SHP77 (cell line): ENCODE data around the gene KLHL6.

Experiments
- DNase-seq, 2 experiments: peaks; one replicate each; lab custom pipeline; 2025; lab: John Stamatoyannopoulos, UW

KLHL6 gene

GRCh38 chr3:183506674-183507320, 48.7 kb downstream of the KLHL6 start:
- no peak for DNase-seq

DNA sequence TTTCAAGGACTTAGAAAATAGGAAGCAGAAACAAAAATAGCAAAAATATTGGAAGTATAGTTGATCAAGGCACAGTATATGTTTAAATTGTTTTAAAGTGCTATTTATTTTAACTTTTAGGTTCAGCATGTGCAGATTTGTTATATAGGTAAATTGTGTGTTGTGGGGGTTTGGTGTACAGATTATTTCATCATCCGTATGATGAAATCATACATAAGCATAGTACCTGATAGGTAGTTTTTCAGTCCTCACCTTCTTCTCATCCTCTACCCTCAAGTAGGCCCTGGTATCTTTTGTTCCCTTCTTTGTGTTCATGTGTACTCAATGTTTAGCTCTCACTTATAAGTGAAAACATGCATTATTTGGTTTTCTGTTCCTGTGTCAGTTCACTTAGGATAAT, 50.9 kb downstream of the KLHL6 start:
- DNase-seq: no peak

- no peak for DNase-seq
Measured at GRCh38 chr3:183503746-183504145, 51.8 kb downstream of the KLHL6 start.

- DNase-seq: no peak
Measured at GRCh38 chr3:183502237-183503181, 53.0 kb downstream of the KLHL6 start.

- DNase-seq: no peak
Measured at GRCh38 chr3:183500981-183501704, 54.4 kb downstream of the KLHL6 start.

DNA sequence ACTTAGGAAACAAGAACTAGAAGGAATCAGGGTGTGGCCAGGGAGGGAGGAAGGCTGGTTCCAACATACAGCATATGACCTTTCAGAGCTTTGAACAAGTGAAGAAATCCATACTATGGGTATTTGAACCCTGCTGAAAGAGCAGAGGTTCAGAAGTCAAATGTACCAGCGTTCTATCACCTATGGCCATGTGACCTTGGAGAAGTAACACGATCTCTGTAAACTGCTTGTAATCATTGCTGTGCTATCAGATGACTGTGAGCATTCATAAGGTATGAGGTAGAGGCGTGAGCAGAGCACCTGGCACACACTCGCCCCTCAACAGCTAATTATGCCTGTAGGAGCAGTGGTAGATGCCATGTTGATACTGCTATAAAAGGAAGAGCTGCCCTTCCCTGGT, 55.2 kb downstream of the KLHL6 start:
- DNase-seq: no peak

GRCh38 chr3:183498634-183499033, 56.9 kb downstream of the KLHL6 start:
- no peak for DNase-seq

DNA sequence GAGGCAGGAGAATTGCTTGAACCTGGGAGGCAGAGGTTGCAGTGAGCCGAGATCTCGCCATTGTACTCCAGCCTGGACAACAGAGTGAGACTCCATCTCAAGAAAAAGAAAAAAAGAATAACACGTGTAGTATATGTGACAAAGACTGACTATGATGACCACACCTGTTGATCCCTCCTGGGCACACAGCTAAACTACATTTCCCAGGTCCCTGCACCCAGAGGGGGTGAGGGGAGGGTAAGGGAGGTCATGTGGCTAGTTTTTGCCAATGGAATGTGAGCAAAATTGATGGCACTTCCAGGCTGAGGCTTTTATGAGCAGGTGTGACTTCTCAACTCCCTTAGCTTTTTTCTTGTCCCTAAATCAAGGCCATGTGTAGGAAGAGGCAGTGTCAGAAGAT, 58.2 kb downstream of the KLHL6 start:
- DNase-seq: no peak

DNA sequence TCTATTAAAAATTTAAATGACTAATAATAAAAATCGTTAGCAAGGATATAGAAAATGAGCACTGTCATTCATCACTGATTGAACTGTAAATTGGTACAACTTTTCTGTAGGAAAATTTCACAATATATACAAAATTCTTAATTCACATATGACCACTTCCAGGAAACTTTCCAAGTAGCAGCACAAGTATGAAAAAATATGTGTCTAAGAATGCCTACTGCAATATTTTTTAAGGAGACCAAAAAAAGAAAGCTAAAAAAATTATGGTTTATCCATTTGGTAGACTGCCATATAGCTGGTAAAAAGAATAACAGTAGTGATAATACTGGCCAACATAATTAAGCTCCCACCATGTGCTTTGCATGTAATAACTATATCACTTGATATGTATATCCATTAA, 59.2 kb downstream of the KLHL6 start:
- no peak for DNase-seq

DNA sequence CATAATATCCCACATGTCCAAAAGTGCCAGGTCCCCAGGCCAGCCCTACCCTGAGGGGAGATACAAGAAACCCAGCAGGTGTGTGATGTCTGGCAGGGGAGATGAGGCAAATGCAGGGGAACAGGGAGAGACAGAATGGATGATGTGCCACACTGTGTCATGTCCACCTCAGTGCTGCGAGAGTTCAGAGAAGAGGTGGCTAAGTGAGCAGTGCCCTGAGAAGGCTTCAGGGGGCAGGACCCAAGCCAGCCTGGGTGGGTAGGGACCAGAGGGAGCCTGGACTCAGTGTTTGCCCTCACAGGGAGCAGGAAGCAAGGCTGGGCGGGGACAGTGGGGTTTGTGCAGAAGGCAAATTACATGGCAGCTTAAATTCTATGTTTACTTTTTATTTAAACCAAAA, 61.2 kb downstream of the KLHL6 start:
- no peak for DNase-seq

- no peak for DNase-seq
Measured at GRCh38 chr3:183493296-183494045, 62.0 kb downstream of the KLHL6 start.

- no peak for DNase-seq
Measured at GRCh38 chr3:183492849-183493179, 62.7 kb downstream of the KLHL6 start.

- no peak for DNase-seq
Measured at GRCh38 chr3:183491923-183492848, 63.3 kb downstream of the KLHL6 start.

DNA sequence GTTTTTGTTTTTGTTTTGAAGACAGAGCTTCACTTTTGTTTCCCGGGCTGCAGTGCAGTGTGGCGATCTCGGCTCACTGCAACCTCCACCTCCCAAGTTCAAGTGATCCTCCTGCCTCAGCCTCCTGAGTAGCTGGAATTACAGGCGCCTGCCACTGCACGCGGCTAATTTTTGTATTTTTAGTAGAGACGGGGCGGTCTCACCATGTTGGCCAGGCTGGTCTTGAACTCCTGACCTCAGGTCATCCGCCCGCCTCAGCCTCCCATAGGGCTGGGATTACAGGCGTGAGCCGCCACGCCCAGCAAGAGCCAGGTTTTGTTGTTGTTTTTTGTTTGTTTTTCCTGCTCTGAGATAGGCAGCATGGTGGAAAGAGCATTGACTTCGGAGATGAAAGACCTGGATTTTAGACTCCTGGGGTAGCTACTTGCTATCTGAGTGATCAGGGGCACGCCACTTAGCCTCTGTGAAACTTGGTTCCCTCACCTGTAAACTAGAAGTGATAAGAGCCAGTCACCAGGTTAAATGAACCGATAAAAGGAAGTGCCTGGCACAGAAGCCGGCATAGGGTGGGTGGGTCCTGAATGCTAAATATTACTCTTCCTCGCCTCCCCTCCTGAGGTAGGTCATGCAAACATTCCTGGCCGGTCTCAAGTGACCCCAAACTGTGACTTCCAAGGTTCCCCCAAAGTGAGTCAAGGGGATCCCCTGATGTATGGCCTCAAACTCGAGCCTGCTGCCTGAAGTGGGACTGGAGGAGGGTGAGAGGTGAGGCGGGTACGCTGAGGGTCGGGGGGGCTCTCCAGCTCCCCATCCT, 64.2 kb downstream of the KLHL6 start:
- DNase-seq: no peak

DNA sequence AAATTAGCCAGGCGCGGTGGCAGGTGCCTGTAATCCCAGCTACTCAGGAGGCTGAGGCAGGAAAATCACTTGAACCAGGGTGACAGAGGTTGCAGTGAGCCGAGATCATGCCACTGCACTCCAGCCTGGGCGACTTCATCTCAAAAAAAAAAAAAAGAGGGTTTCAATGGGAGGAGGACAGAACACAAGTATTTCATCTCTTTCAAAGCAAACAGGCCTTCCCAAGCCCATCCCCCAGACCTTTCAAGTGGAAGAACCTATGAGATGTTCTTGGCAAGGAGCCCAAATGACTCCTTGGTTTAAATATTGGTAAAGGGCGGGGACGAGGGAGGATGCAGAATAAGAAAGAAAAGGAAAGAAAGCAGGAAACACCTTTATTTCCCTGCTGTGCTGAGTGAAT, 64.9 kb downstream of the KLHL6 start:
- DNase-seq: peak; percentile 45 to 57

- no peak for DNase-seq
Measured at GRCh38 chr3:183490211-183490601, 65.3 kb downstream of the KLHL6 start.

- no peak for DNase-seq
Measured at GRCh38 chr3:183489455-183490210, 65.9 kb downstream of the KLHL6 start.

DNA sequence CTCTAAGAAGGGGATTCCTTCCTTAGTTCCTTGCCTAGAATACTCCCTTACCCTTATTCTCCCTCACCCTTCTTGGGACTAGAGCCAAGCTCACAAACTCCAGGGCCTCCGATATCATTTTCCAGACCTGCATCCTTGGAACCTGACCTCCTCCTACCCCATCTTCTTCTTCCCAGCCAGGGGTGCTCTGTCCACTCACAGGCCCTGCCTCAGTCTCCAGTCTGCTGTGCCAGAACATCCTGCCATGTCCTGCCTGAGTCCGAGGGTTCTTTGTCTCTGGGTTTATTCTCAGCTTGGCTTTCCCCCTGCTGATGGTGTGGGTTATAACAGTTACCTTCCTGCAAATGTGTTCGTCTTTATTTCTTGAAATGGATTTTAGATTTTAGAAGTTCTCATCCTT, 67.2 kb downstream of the KLHL6 start:
- no peak for DNase-seq

GRCh38 chr3:183487896-183488295, 67.6 kb downstream of the KLHL6 start:
- DNase-seq: no peak
